ENCODE measurements around the gene CYP1A2.
"Not testable (repeated sequence)": the region's sequence is repeated elsewhere in the genome, so short reads cannot be mapped to it uniquely, and the experiment has no call there.

The CYP1A2 gene

DNA sequence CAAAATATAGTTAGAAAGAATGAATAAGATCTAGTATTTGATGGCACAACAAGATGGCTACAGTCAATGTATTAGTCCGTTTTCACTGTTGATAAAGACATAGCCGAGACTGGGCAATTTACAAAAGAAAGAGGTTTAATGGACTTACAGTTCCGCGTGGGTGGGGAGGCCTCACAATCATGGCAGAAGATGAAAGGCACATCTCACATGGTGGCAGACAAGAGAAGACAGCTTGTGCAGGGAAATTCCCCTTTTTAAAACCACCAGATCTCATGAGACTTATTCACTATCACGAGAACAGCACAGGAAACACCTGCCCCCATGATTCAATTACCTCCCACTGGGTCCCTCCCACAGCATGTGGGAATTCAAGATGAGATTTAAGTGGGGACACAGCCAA is 10.4 kb upstream of the CYP1A2 start:
- H3K4me3 ChIP-seq (ENCODE audit: low read depth, low read length); H4K91ac ChIP-seq (ENCODE audit: low read depth, low read length); H3K27me3 ChIP-seq (ENCODE audit: insufficient read depth, low read length); H2BK12ac ChIP-seq (ENCODE audit: low read length); H3K18ac ChIP-seq (ENCODE audit: low read length); H3K23ac ChIP-seq (ENCODE audit: low read length); H3K79me1 ChIP-seq (ENCODE audit: low read length); H3K14ac ChIP-seq (ENCODE audit: low read length); H3K4me1 ChIP-seq (ENCODE audit: control insufficient read depth in 1 of 2, insufficient read depth in 2 of 2, low read length in 2 of 2); H3K9ac ChIP-seq (ENCODE audit: low read length); H4K12ac ChIP-seq (ENCODE audit: low read depth, low read length); H3K9me3 ChIP-seq (ENCODE audit: insufficient read depth, low read depth, low read length); H3K79me2 ChIP-seq (ENCODE audit: control insufficient read depth, insufficient read depth, low read length, poor library complexity); H4K8ac ChIP-seq (ENCODE audit: low read depth, low read length); H2BK5ac ChIP-seq (ENCODE audit: low read depth, low read length, poor library complexity); H3K4ac ChIP-seq (ENCODE audit: low read depth, low read length); H3K27ac ChIP-seq (ENCODE audit: low read depth, low read length); H2BK120ac ChIP-seq (ENCODE audit: insufficient read depth, low read length, poor library complexity); H3K4me2 ChIP-seq (ENCODE audit: low read length); DNase-seq; H2AK5ac ChIP-seq (ENCODE audit: low read length); H2AFZ ChIP-seq (ENCODE audit: insufficient read depth, low read length, poor library complexity); H3K36me3 ChIP-seq (ENCODE audit: control insufficient read depth in 1 of 2, insufficient read depth in 2 of 2, low read length in 2 of 2): not testable (repeated sequence)
- no CpG with 5 or more reads among the region's 5 CpGs for whole genome bisulfite sequencing (ENCODE audit: extremely low coverage, insufficient coverage, insufficient read length)

DNA sequence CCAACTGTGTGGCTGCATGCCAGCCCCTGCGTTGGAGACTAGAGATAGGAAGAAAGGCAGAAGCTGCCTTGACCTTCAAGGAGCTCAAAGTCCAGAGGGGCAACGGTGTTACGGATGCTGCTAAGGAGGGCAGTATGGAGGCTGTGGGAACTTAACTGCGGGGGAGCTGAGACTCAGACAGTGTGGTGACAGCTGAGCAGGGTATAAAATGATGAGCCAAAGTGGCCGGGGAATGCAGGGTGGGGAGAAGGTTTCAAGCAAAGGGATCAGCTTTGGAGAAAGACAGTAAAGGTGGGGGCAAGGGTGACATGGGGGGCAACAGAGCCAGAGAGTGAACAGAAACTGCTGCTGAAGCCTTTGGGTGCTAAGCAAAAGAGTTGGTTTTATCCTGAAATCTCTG is 6.2 kb upstream of the CYP1A2 start:
- no peaks in the 10 kb centered on the region for H3K79me2 ChIP-seq (ENCODE audit: control insufficient read depth, insufficient read depth, low read length, poor library complexity)
- H2BK12ac ChIP-seq (ENCODE audit: low read length), result no peak overlapping the region
- no peak overlapping the region for H2BK120ac ChIP-seq (ENCODE audit: insufficient read depth, low read length, poor library complexity)
- no peak overlapping the region for H3K9ac ChIP-seq (ENCODE audit: low read length)
- WGBS (ENCODE audit: extremely low coverage, insufficient coverage, insufficient read length), result no CpG with 5 or more reads among the region's 5 CpGs
- no peak overlapping the region for H3K18ac ChIP-seq (ENCODE audit: low read length)
- no peaks in the 10 kb centered on the region for H3K36me3 ChIP-seq (ENCODE audit: control insufficient read depth in 1 of 2, insufficient read depth in 2 of 2, low read length in 2 of 2)
- H3K23ac ChIP-seq (ENCODE audit: low read length), result no peak overlapping the region
- H3K4me3 ChIP-seq (ENCODE audit: low read depth, low read length), result no peak overlapping the region
- no peaks in the 10 kb centered on the region for H3K27me3 ChIP-seq (ENCODE audit: insufficient read depth, low read length)
- H3K9me3 ChIP-seq (ENCODE audit: insufficient read depth, low read depth, low read length), result peaks cover 4% of the 10 kb centered on the region
- no peak overlapping the region for H3K4ac ChIP-seq (ENCODE audit: low read depth, low read length)
- no peak overlapping the region for H4K8ac ChIP-seq (ENCODE audit: low read depth, low read length)
- no peak for DNase-seq
- no peak overlapping the region for H2BK5ac ChIP-seq (ENCODE audit: low read depth, low read length, poor library complexity)
- no peak overlapping the region for H4K91ac ChIP-seq (ENCODE audit: low read depth, low read length)
- no peaks in the 10 kb centered on the region for H3K79me1 ChIP-seq (ENCODE audit: low read length)
- no peak overlapping the region for H2AK5ac ChIP-seq (ENCODE audit: low read length)
- H3K4me2 ChIP-seq (ENCODE audit: low read length), result no peak overlapping the region
- no peak overlapping the region for H4K12ac ChIP-seq (ENCODE audit: low read depth, low read length)
- H3K14ac ChIP-seq (ENCODE audit: low read length), result no peak overlapping the region
- H2AFZ ChIP-seq (ENCODE audit: insufficient read depth, low read length, poor library complexity), result no peak overlapping the region
- H3K4me1 ChIP-seq (ENCODE audit: control insufficient read depth in 1 of 2, insufficient read depth in 2 of 2, low read length in 2 of 2), result no peaks in the 10 kb centered on the region
- no peak overlapping the region for H3K27ac ChIP-seq (ENCODE audit: low read depth, low read length)

DNA sequence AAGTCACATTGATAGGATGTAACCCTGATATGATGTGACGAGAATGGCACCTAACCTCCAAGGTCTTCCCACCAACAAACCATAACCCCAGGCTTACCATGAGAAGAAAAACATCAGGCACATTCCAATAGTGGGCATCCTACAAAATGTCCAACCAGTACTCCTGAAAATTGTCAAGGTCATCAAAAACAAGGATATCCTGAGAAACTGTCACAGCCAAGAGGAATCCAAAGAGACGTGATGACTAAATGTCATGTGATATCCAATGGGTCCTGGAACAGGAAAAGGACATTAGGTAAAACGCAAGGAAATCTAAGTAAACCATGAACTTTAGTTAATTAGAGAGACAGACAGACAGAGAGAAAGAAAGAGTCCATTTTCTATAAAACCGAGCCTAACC is 2.3 kb upstream of the CYP1A2 start:
- Histone ChIP-seq H3K9me3 (ENCODE audit: insufficient read depth, low read depth, low read length) (peaks cover 4% of the 10 kb centered on the region), H3K4ac (ENCODE audit: low read depth, low read length) (no peak overlapping the region), H4K8ac (ENCODE audit: low read depth, low read length) (no peak overlapping the region), H3K79me2 (ENCODE audit: control insufficient read depth, insufficient read depth, low read length, poor library complexity) (no peaks in the 10 kb centered on the region), H3K9ac (ENCODE audit: low read length) (no peak overlapping the region), H4K12ac (ENCODE audit: low read depth, low read length) (no peak overlapping the region), H2BK120ac (ENCODE audit: insufficient read depth, low read length, poor library complexity) (no peak overlapping the region), H3K79me1 (ENCODE audit: low read length) (no peaks in the 10 kb centered on the region), H3K4me2 (ENCODE audit: low read length) (no peak overlapping the region), H3K27me3 (ENCODE audit: insufficient read depth, low read length) (no peaks in the 10 kb centered on the region), H3K18ac (ENCODE audit: low read length) (no peak overlapping the region), H3K36me3 (ENCODE audit: control insufficient read depth in 1 of 2, insufficient read depth in 2 of 2, low read length in 2 of 2) (no peaks in the 10 kb centered on the region), H3K4me1 (ENCODE audit: control insufficient read depth in 1 of 2, insufficient read depth in 2 of 2, low read length in 2 of 2) (no peaks in the 10 kb centered on the region), H2BK12ac (ENCODE audit: low read length) (no peak overlapping the region), H3K14ac (ENCODE audit: low read length) (no peak overlapping the region), H3K4me3 (ENCODE audit: low read depth, low read length) (no peak overlapping the region), H2BK5ac (ENCODE audit: low read depth, low read length, poor library complexity) (no peak overlapping the region), H3K27ac (ENCODE audit: low read depth, low read length) (no peak overlapping the region), H2AFZ (ENCODE audit: insufficient read depth, low read length, poor library complexity) (no peak overlapping the region), H4K91ac (ENCODE audit: low read depth, low read length) (no peak overlapping the region), H3K23ac (ENCODE audit: low read length) (peak overlapping the region; percentile 53), H2AK5ac (ENCODE audit: low read length) (no peak overlapping the region)
- DNase-seq, result no peak
- WGBS (ENCODE audit: extremely low coverage, insufficient coverage, insufficient read length), result no CpG with 5 or more reads among the region's 4 CpGs

DNA sequence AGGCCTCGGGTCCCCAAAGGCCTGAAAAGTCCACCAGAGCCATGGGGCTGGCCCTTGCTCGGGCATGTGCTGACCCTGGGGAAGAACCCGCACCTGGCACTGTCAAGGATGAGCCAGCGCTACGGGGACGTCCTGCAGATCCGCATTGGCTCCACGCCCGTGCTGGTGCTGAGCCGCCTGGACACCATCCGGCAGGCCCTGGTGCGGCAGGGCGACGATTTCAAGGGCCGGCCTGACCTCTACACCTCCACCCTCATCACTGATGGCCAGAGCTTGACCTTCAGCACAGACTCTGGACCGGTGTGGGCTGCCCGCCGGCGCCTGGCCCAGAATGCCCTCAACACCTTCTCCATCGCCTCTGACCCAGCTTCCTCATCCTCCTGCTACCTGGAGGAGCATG is 1.2 kb downstream of the CYP1A2 start:
- no peak overlapping the region for H3K27ac ChIP-seq (ENCODE audit: low read depth, low read length)
- no peak overlapping the region for H3K18ac ChIP-seq (ENCODE audit: low read length)
- H4K8ac ChIP-seq (ENCODE audit: low read depth, low read length), result no peak overlapping the region
- no peaks in the 10 kb centered on the region for H3K9me3 ChIP-seq (ENCODE audit: insufficient read depth, low read depth, low read length)
- no peak overlapping the region for H4K12ac ChIP-seq (ENCODE audit: low read depth, low read length)
- no peak overlapping the region for H2AK5ac ChIP-seq (ENCODE audit: low read length)
- peaks cover 0 to 3% of the 10 kb centered on the region in 2 experiments for H3K4me1 ChIP-seq (ENCODE audit: control insufficient read depth in 1 of 2, insufficient read depth in 2 of 2, low read length in 2 of 2)
- no peak overlapping the region for H3K23ac ChIP-seq (ENCODE audit: low read length)
- H2AFZ ChIP-seq (ENCODE audit: insufficient read depth, low read length, poor library complexity), result no peak overlapping the region
- H3K79me2 ChIP-seq (ENCODE audit: control insufficient read depth, insufficient read depth, low read length, poor library complexity), result no peaks in the 10 kb centered on the region
- no peak for DNase-seq
- H3K14ac ChIP-seq (ENCODE audit: low read length), result no peak overlapping the region
- H3K27me3 ChIP-seq (ENCODE audit: insufficient read depth, low read length), result no peaks in the 10 kb centered on the region
- no peak overlapping the region for H2BK120ac ChIP-seq (ENCODE audit: insufficient read depth, low read length, poor library complexity)
- no peaks in the 10 kb centered on the region for H3K36me3 ChIP-seq (ENCODE audit: control insufficient read depth in 1 of 2, insufficient read depth in 2 of 2, low read length in 2 of 2)
- H2BK5ac ChIP-seq (ENCODE audit: low read depth, low read length, poor library complexity), result no peak overlapping the region
- no peak overlapping the region for H3K4ac ChIP-seq (ENCODE audit: low read depth, low read length)
- H3K4me3 ChIP-seq (ENCODE audit: low read depth, low read length), result no peak overlapping the region
- H3K9ac ChIP-seq (ENCODE audit: low read length), result no peak overlapping the region
- H3K4me2 ChIP-seq (ENCODE audit: low read length), result no peak overlapping the region
- whole genome bisulfite sequencing (ENCODE audit: extremely low coverage, insufficient coverage, insufficient read length), result no CpG with 5 or more reads among the region's 20 CpGs
- no peak overlapping the region for H2BK12ac ChIP-seq (ENCODE audit: low read length)
- H4K91ac ChIP-seq (ENCODE audit: low read depth, low read length), result no peak overlapping the region
- H3K79me1 ChIP-seq (ENCODE audit: low read length), result no peaks in the 10 kb centered on the region

Data from trophoblast cell (in vitro differentiated cells and primary cell).